ENCODE data around the gene GNPDA1.

DNA sequence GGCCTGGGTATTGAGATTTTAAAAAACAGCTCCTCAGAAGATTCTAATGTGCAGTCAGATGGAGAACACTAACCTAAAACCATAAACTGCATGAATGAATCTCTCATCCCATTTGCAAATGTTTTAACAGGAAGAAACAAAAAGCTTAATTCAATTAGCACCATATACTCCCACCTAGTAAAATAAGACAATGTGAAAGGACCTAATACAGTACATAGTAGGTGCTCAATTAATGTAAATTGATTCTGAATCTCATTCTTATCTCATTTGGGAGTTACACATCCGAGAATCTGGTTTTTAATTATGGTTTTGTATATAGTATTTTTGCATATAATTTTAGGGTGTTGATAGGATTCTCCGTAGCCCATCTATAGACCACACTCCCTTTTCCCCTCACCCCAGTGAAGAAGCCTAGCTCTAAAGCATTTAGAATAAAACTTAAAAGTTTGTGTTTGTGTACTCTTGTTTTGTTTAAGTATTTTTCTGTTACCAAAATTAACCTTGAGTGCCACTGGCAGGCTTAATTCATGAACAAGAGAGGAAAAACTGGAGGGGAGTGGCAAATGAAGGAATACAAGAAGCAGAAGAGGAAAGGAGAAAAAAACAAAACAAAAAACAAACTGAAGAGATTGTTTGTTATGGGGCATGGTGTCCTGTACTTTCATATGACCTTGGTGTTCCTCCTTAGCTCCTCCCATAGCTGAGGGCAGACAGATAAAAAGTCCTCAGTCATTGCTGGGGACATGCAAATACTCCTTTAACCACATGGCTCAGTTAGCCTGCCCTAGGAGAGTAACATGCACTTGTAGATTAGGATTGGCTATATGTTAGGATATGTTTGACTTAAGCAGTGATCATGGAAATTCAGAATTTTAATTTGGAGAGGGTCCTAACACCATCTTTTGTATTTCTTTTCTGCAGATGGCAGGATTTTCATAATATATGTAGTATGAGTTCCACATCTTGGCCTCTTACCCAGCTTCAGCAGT, 42.8 kb downstream of the GNPDA1 start:
- TF ChIP-seq EZH2 (IDR thresholded peaks at IDR 0.05; ENCODE audit: low read length) = no peak
- TF ChIP-seq, protein P1, sequence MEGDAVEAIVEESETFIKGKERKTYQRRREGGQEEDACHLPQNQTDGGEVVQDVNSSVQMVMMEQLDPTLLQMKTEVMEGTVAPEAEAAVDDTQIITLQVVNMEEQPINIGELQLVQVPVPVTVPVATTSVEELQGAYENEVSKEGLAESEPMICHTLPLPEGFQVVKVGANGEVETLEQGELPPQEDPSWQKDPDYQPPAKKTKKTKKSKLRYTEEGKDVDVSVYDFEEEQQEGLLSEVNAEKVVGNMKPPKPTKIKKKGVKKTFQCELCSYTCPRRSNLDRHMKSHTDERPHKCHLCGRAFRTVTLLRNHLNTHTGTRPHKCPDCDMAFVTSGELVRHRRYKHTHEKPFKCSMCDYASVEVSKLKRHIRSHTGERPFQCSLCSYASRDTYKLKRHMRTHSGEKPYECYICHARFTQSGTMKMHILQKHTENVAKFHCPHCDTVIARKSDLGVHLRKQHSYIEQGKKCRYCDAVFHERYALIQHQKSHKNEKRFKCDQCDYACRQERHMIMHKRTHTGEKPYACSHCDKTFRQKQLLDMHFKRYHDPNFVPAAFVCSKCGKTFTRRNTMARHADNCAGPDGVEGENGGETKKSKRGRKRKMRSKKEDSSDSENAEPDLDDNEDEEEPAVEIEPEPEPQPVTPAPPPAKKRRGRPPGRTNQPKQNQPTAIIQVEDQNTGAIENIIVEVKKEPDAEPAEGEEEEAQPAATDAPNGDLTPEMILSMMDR (optimal IDR thresholded peaks at IDR 0.05 in 1 of 3, IDR thresholded peaks at IDR 0.05 in 1 of 3, conservative IDR thresholded peaks at IDR 0.05 in 1 of 3; ENCODE audit: extremely low read depth in 1 of 3, insufficient read depth in 2 of 3, low read length in 3 of 3) = no peak
